RWPE1 (cell line): ENCODE measurements around the gene RNF224.

Experiments
- CTCF ChIA-PET: fragments of 350-600 bp; sonication (Branson Sonifier 250); formaldehyde crosslinking; extraction: SDS; loops from one replicate; lab custom pipeline; 2021; lab: Yijun Ruan, JAX
- POLR2A ChIA-PET: fragments of 400-600 bp; formaldehyde crosslinking; extraction: SDS; loops from one replicate; lab custom pipeline; 2020; ENCODE audit warnings: antibody characterized with exemption; ENCODE audit not compliant: low non-redundant PET; lab: Yijun Ruan, JAX
- DNase-seq: peaks from one replicate; pipeline ENCODE4 v3.0.0; 2012; ENCODE audit warnings: low spot score
- H3K27ac ChIP-seq: fragments of 450-650 bp; 2 replicates; pipeline ENCODE4 v1.5.1; 2017
- TF ChIP-seq, protein P1 (sequence below): fragments of 450-650 bp; conservative IDR thresholded peaks from 2 replicates; pipeline ENCODE4 v1.5.1; 2017; ENCODE audit warnings: low read depth, mild to moderate bottlenecking

Gene RNF224

DNA sequence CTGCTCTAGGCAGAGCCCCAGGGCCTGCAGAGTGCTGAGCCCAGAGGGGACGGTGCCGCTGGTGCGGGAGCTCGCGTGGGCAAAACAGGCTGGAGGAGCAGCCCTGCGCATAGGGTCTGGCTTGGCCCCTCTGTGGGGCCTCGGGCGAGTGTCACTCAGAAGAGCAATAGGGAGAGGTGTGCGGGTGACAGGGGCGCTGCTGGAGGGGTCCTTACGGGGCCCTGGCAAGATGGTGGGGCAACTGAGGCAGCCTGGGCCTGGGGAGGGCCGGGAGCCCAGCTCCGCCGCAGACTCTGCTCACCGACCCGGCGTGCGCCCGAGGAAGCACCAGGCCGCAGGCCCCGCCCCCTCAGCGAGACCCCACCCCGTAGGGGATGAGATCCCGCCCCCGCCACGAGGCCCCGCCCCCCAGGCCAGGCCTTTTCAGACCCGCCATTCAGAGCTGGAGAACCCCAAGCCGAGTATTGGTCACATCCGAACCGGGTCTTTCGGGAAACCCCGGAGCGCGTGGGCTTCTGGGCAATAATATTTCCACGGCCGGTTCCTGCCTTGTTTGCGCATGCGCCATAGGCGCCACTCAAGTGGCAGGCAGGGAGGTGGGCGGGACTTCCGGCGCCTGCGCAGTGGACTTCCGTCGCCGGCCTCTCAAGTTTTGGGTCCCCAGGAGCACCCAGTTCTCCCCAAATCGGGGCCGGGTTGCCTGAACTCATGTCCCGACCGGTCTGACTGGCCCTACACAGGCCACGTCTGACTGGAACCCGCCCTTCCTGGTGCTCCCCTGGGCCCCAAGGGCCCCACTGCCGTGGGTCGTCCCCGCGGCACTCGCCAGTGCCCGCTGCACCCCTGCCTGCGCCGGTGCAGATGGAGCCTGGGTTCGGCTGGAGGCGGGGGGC lies 4.0 kb upstream of the RNF224 start:
- H3K27ac ChIP-seq = peak overlapping the region; percentile 95
- TF ChIP-seq, protein P1, sequence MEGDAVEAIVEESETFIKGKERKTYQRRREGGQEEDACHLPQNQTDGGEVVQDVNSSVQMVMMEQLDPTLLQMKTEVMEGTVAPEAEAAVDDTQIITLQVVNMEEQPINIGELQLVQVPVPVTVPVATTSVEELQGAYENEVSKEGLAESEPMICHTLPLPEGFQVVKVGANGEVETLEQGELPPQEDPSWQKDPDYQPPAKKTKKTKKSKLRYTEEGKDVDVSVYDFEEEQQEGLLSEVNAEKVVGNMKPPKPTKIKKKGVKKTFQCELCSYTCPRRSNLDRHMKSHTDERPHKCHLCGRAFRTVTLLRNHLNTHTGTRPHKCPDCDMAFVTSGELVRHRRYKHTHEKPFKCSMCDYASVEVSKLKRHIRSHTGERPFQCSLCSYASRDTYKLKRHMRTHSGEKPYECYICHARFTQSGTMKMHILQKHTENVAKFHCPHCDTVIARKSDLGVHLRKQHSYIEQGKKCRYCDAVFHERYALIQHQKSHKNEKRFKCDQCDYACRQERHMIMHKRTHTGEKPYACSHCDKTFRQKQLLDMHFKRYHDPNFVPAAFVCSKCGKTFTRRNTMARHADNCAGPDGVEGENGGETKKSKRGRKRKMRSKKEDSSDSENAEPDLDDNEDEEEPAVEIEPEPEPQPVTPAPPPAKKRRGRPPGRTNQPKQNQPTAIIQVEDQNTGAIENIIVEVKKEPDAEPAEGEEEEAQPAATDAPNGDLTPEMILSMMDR = no peak
- DNase-seq = peak; percentile 99
- ChIA-PET POLR2A (interaction anchor here (0.6 to 1.5 kb wide), 8 partner anchors 14 to 223 kb away, joined by 3 to 7 read pairs (median 4); no protein-coding TSS in a partner anchor), CTCF (interaction anchor here (0.5 to 2.1 kb wide), 7 partner anchors 9 to 94 kb away, joined by 3 to 16 read pairs (median 4); partner anchors contain the start of genes NDOR1, SSNA1 and TMEM203)

- peak within 1 kb of the TSS; percentile 95 for H3K27ac ChIP-seq
- TF ChIP-seq, protein P1 = no peak
- peak; percentile 70 for DNase-seq
- POLR2A ChIA-PET = interaction anchor here (0.6 to 1.3 kb wide), 4 partner anchors 14 to 198 kb away, joined by 3 to 5 read pairs (median 4); partner anchors contain the start of genes ANAPC2, EXD3, NOXA1 and SSNA1
- CTCF ChIA-PET = interaction anchor here (0.6 to 1.7 kb wide), 7 partner anchors 11 to 458 kb away, joined by 3 to 5 read pairs (median 4); no protein-coding TSS in a partner anchor
These were observed 2.2 kb upstream of the RNF224 start, which contains the start of gene CYSRT1 for GRCh38 chr9:137224830-137225694. TSS of gene CYSRT1 (plus strand) at chr9:137225174. CDS start at chr9:137225622, 448 bp downstream.

DNA sequence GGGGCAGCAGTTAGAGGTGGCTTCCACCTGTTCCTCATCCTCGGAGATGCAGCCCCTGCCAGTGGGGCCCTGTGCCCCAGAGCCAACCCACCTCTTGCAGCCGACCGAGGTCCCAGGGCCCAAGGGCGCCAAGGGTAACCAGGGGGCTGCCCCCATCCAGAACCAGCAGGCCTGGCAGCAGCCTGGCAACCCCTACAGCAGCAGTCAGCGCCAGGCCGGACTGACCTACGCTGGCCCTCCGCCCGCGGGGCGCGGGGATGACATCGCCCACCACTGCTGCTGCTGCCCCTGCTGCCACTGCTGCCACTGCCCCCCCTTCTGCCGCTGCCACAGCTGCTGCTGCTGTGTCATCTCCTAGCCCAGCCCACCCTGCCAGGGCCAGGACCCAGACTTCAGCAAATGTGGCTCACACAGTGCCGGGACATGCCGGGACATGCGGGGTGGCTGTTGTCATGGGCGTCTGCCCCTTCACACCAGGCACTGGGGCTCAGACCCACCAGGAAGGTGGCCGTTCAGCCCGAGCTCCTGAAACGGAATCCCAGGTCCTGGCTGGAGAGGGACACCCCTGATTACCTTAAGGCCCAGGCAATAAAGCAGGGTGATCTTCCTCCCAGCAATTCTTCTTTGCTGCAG lies 1.5 kb upstream of the RNF224 start:
- POLR2A ChIA-PET = interaction anchor here (1.0 to 2.3 kb wide), 5 partner anchors 9 to 96 kb away, joined by 3 to 16 read pairs (median 4); partner anchors contain the start of genes ANAPC2 and SSNA1
- CTCF ChIA-PET = interaction anchor here (0.6 to 3.3 kb wide), 12 partner anchors 9 to 458 kb away, joined by 3 to 37 read pairs (median 8); partner anchors contain the start of genes ANAPC2, SSNA1 and TPRN
- H3K27ac ChIP-seq = peak overlapping the region; percentile 95
- TF ChIP-seq, protein P1 = no peak
- DNase-seq = no peak

- peak; percentile 91 for DNase-seq
- POLR2A ChIA-PET = interaction anchor here (0.6 to 2.3 kb wide), 8 partner anchors 10 to 140 kb away, joined by 3 to 16 read pairs (median 4); partner anchors contain the start of genes ANAPC2, MAN1B1 and SSNA1
- TF ChIP-seq, protein P1 = no peak
- CTCF ChIA-PET = interaction anchor here (0.6 to 3.3 kb wide), 21 partner anchors 9 to 473 kb away, joined by 3 to 37 read pairs (median 5); partner anchors contain the start of genes ANAPC2, SSNA1 and TPRN
- H3K27ac ChIP-seq = peak overlapping the region; percentile 95
These were observed 806 bp upstream of the RNF224 start for GRCh38 chr9:137226338-137227053.

- DNase-seq = no peak
- TF ChIP-seq, protein P1 = peak; percentile 24; the same call in 1 of the 2 replicates
- POLR2A ChIA-PET = interaction anchor here (0.7 to 2.3 kb wide), 4 partner anchors 27 to 98 kb away, joined by 3 to 16 read pairs (median 4); partner anchors contain the start of genes ANAPC2, SSNA1 and TPRN
- CTCF ChIA-PET = interaction anchor here (0.6 to 3.3 kb wide), 14 partner anchors 9 to 113 kb away, joined by 3 to 37 read pairs (median 10); partner anchors contain the start of genes ANAPC2, DPP7, SSNA1 and TPRN
- H3K27ac ChIP-seq = peak overlapping the region; percentile 95
These were observed 677 bp downstream of the RNF224 start for GRCh38 chr9:137227853-137228505.
